HG03432 (cell line): ENCODE measurements around the gene ATG5.

ENCODE experiments used
- ATAC-seq: cut with Tn5 transposase; IDR thresholded peaks from one replicate; pipeline ENCODE4 v1.9.1; 2021; ENCODE audit warnings: mild to moderate bottlenecking, moderate library complexity; ENCODE audit not compliant: unreplicated experiment

Gene ATG5

GRCh38 chr6:106226676-106227075, 98.9 kb downstream of the ATG5 start:
- ATAC-seq = no peak

- ATAC-seq = no peak
Observed at GRCh38 chr6:106225581-106225980, 100.0 kb downstream of the ATG5 start.

GRCh38 chr6:106223300-106223930, 102.1 kb downstream of the ATG5 start:
- ATAC-seq = no peak

- peak; percentile 81 for ATAC-seq
Observed at GRCh38 chr6:106220485-106220884, 105.1 kb downstream of the ATG5 start.

GRCh38 chr6:106216527-106216926, 109.0 kb downstream of the ATG5 start:
- no peak for ATAC-seq

- no peak for ATAC-seq
Observed at GRCh38 chr6:106215608-106216007, 110.0 kb downstream of the ATG5 start.

- no peak for ATAC-seq
Observed at GRCh38 chr6:106214531-106214930, 111.0 kb downstream of the ATG5 start.

- ATAC-seq = no peak
Observed at GRCh38 chr6:106213660-106214289, 111.8 kb downstream of the ATG5 start.

- ATAC-seq = no peak
Observed at GRCh38 chr6:106212576-106212975, 113.0 kb downstream of the ATG5 start.

GRCh38 chr6:106206905-106207304, 118.7 kb downstream of the ATG5 start:
- peak; percentile 73 for ATAC-seq

- ATAC-seq = no peak
Observed at GRCh38 chr6:106204961-106205360, 120.6 kb downstream of the ATG5 start.

GRCh38 chr6:106199998-106200397, 125.6 kb downstream of the ATG5 start:
- ATAC-seq = no peak

GRCh38 chr6:106199331-106199730, 126.2 kb downstream of the ATG5 start:
- ATAC-seq = no peak

GRCh38 chr6:106197441-106197840, 128.1 kb downstream of the ATG5 start:
- no peak for ATAC-seq

GRCh38 chr6:106194949-106195921, 130.3 kb downstream of the ATG5 start:
- peak; percentile 58 for ATAC-seq

GRCh38 chr6:106192824-106193223, 132.7 kb downstream of the ATG5 start:
- no peak for ATAC-seq

- no peak for ATAC-seq
Observed at GRCh38 chr6:106188104-106188794, 137.3 kb downstream of the ATG5 start.

GRCh38 chr6:106187424-106187982, 138.1 kb downstream of the ATG5 start:
- ATAC-seq = no peak

GRCh38 chr6:106186714-106187113, 138.8 kb downstream of the ATG5 start:
- ATAC-seq = no peak

GRCh38 chr6:106186172-106186571, 139.4 kb downstream of the ATG5 start:
- ATAC-seq = no peak

- ATAC-seq = no peak
Observed at GRCh38 chr6:106185615-106186014, 139.9 kb downstream of the ATG5 start.
